ENCODE results near the gene FASTK. TPM values are rescaled to one million over a fixed set of nuclear protein-coding genes. Genes with fewer than 3 reads are reported as not detected.

FASTK gene
- polyA plus RNA-seq, 1 experiment = 44.1 TPM

- DNase-seq (ENCODE audit: low read depth, low spot score) = no peak
- Histone ChIP-seq H3K27ac (ENCODE audit: low read depth, low read length) (no peak overlapping the region), H3K27me3 (ENCODE audit: control insufficient read depth, insufficient read depth, low read length) (no peaks in the 10 kb centered on the region), H3K4me3 (ENCODE audit: low read depth, low read length) (peak overlapping the region; percentile 66), H3K9me3 (ENCODE audit: control insufficient read depth, insufficient read depth, low read length) (peaks cover under 1% of the 10 kb centered on the region; the same call in 1 of the 2 replicates)
- CTCF ChIA-PET = interaction anchor here (1.2 to 8.9 kb wide), 4 partner anchors 25 to 67 kb away, joined by 3 to 86 read pairs (median 4); no protein-coding TSS in a partner anchor
- TF ChIP-seq CTCF (IDR thresholded peaks at IDR 0.05; ENCODE audit: low read depth, low read length) = no peak
- POLR2A ChIA-PET = interaction anchor here (0.6 to 1.3 kb wide), 4 partner anchors 22 to 28 kb away, joined by 3 to 4 read pairs (median 4); no protein-coding TSS in a partner anchor
Observed at GRCh38 chr7:151085329-151085690, 4.7 kb upstream of the FASTK start.

GRCh38 chr7:151083824-151084160, 3.2 kb upstream of the FASTK start:
- POLR2A ChIA-PET = no interaction called here

GRCh38 chr7:151083071-151083823, 2.6 kb upstream of the FASTK start, which contains the start of gene TMUB1:
Gene TMUB1, minus strand, starts transcription at chr7:151083493. Its CDS starts 930 bp downstream, at chr7:151082563.
- CTCF ChIA-PET = interaction anchor here (1.3 kb wide), 1 partner anchor 27 kb away, joined by 3 read pairs; no protein-coding TSS in a partner anchor

More at GRCh38 chr7:151083824-151084160, 3.2 kb upstream of the FASTK start:
- Histone ChIP-seq H3K27ac (ENCODE audit: low read depth, low read length) (no peak overlapping the region), H3K4me3 (ENCODE audit: low read depth, low read length) (peak overlapping the region; percentile 74), H3K9me3 (ENCODE audit: control insufficient read depth, insufficient read depth, low read length) (peaks cover 3% of the 10 kb centered on the region; the same call in 1 of the 2 replicates), H3K27me3 (ENCODE audit: control insufficient read depth, insufficient read depth, low read length) (no peaks in the 10 kb centered on the region)
- TF ChIP-seq CTCF (IDR thresholded peaks at IDR 0.05; ENCODE audit: low read depth, low read length) = no peak
- DNase-seq (ENCODE audit: low read depth, low spot score) = no peak
- CTCF ChIA-PET = no interaction called here

GRCh38 chr7:151082141-151083070, 1.8 kb upstream of the FASTK start:
- ChIA-PET CTCF (interaction anchor here (1.3 kb wide), 1 partner anchor 28 kb away, joined by 3 read pairs; no protein-coding TSS in a partner anchor), POLR2A (no interaction called here)
- no peak for TF ChIP-seq CTCF (IDR thresholded peaks at IDR 0.05; ENCODE audit: low read depth, low read length)
- H3K27me3 ChIP-seq (ENCODE audit: control insufficient read depth, insufficient read depth, low read length) = no peaks in the 10 kb centered on the region
- H3K4me3 ChIP-seq (ENCODE audit: low read depth, low read length) = peak overlapping the region; percentile 74
- H3K27ac ChIP-seq (ENCODE audit: low read depth, low read length) = no peak overlapping the region
- no peak for DNase-seq (ENCODE audit: low read depth, low spot score)
- peaks cover 3% of the 10 kb centered on the region; the same call in 1 of the 2 replicates for H3K9me3 ChIP-seq (ENCODE audit: control insufficient read depth, insufficient read depth, low read length)

More at GRCh38 chr7:151083071-151083823, 2.6 kb upstream of the FASTK start, which contains the start of gene TMUB1:
- TF ChIP-seq CTCF (IDR thresholded peaks at IDR 0.05; ENCODE audit: low read depth, low read length) = no peak
- no peaks in the 10 kb centered on the region for H3K27me3 ChIP-seq (ENCODE audit: control insufficient read depth, insufficient read depth, low read length)
- H3K27ac ChIP-seq (ENCODE audit: low read depth, low read length) = no peak within 1 kb of the TSS
- peaks cover 3% of the 10 kb centered on the region; the same call in 1 of the 2 replicates for H3K9me3 ChIP-seq (ENCODE audit: control insufficient read depth, insufficient read depth, low read length)
- peak within 1 kb of the TSS; percentile 74 for H3K4me3 ChIP-seq (ENCODE audit: low read depth, low read length)
- POLR2A ChIA-PET = no interaction called here
- no peak for DNase-seq (ENCODE audit: low read depth, low spot score)
